Large intestine (tissue), 3 donors: Measurements from ENCODE around the gene EML4. TPM values are rescaled to one million over a fixed set of nuclear protein-coding genes. Genes with fewer than 3 reads are reported as not detected.

Source experiments
- DNase-seq, 2 donors: peaks; one replicate each; pipeline versions ENCODE4 v3.0.0 to v3.0.0-alpha.2; 2013
- H3K27ac ChIP-seq: one replicate; pipeline ENCODE4 v1.5.1; 2013; ENCODE audit warnings: low read length
- H3K27me3 ChIP-seq: 2 replicates; pipeline ENCODE4 v1.6.1; 2013; ENCODE audit warnings: low read length; ENCODE audit not compliant: control insufficient read depth, insufficient read depth
- H3K36me3 ChIP-seq: 2 replicates; pipeline ENCODE4 v1.6.1; 2013; ENCODE audit warnings: low read length; ENCODE audit not compliant: control insufficient read depth, insufficient read depth
- H3K4me1 ChIP-seq: one replicate; pipeline ENCODE4 v1.6.1; 2013; ENCODE audit warnings: low read length; ENCODE audit not compliant: control insufficient read depth, insufficient read depth
- H3K4me3 ChIP-seq: one replicate; pipeline ENCODE4 v1.5.1; 2013; ENCODE audit warnings: low read length
- H3K9me3 ChIP-seq: one replicate; pipeline ENCODE4 v1.6.1; 2013; ENCODE audit warnings: mild to moderate bottlenecking, low read depth, low read length, moderate library complexity; ENCODE audit not compliant: control insufficient read depth
- WGBS: methylation state at CpG from one replicate; pipeline ENCODE4 v1.1.5; 2013; ENCODE audit warnings: low lambda C conversion rate; ENCODE audit not compliant: insufficient coverage; 5-methylcytosine and 5-hydroxymethylcytosine counted together
- polyA plus RNA-seq: library from polyadenylated mRNA; unstranded; fragments of 120-200 nt; gene quantifications from one replicate; pipeline ENCODE4 v1.2.1, GENCODE V29; 2013

EML4 gene
- polyA plus RNA-seq, 1 donor, result 129 TPM

GRCh38 chr2:42195559-42195958, 26.4 kb downstream of the EML4 start:
- peak overlapping the region; percentile 77 for H3K27ac ChIP-seq
- no peak overlapping the region for H3K4me3 ChIP-seq
- peak; percentile 64 to 89 for DNase-seq
- H3K4me1 ChIP-seq, result peaks cover 60% of the 10 kb centered on the region
- no peaks in the 10 kb centered on the region for H3K9me3 ChIP-seq
- H3K36me3 ChIP-seq, result no peaks in the 10 kb centered on the region
- H3K27me3 ChIP-seq, result no peaks in the 10 kb centered on the region

GRCh38 chr2:42196070-42196402, 26.9 kb downstream of the EML4 start:
- WGBS, result 43% methylated on average over 1 of the region's 2 CpGs
- Histone ChIP-seq H3K36me3 (no peaks in the 10 kb centered on the region), H3K9me3 (no peaks in the 10 kb centered on the region), H3K27me3 (no peaks in the 10 kb centered on the region), H3K27ac (peak overlapping the region; percentile 77), H3K4me1 (peaks cover 56% of the 10 kb centered on the region), H3K4me3 (no peak overlapping the region)
- DNase-seq, result no peak

DNA sequence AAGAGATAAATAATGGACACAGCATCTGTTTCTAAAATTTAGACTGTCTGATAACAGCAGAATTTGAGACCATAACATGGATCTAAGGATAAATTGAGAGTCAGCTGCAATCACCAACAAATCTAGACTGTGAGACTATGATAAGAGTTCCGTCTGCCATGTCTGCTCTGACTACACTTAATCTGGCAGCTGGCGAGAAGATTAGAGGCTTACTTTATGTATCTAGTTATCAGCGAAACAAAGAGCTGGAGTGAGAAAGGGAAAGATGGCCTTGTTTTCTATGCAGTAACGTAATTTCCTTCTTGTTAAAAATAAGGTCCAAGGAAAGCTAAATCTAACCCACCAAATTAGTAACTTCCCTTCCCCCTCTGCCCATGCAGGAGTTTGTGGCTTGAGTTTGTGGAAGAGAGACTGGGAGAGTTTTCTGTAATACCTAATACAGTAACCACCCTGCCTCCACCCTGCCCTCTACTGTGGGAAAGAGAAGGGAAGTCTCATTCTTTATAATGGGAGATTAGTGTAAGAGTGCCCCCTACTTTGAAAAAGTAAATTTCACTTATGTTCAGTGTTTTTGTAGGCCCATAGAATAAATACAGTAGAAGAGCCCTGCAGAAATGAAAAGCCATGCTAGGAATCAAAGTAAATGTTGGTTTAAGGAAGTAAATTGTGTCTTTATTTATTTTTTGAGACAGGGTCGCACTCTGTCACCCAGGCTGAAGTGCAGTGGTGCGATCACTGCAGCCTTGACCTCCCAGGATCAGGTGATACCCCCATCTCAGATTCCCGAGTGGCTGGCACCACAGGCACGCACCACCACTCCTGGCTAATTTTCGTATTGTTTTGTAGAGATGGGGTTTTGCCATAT, 27.5 kb downstream of the EML4 start:
- Histone ChIP-seq H3K27me3 (no peaks in the 10 kb centered on the region), H3K9me3 (no peaks in the 10 kb centered on the region), H3K4me1 (peaks cover 53% of the 10 kb centered on the region), H3K27ac (peak overlapping the region; percentile 77), H3K4me3 (no peak overlapping the region), H3K36me3 (no peaks in the 10 kb centered on the region)
- WGBS, result 33% methylated on average over 2 of the region's 9 CpGs
- peak; percentile 32 to 81 for DNase-seq

GRCh38 chr2:42197792-42198191, 28.6 kb downstream of the EML4 start:
- Histone ChIP-seq H3K27me3 (no peaks in the 10 kb centered on the region), H3K4me3 (no peak overlapping the region), H3K4me1 (peaks cover 42% of the 10 kb centered on the region), H3K27ac (no peak overlapping the region), H3K36me3 (no peaks in the 10 kb centered on the region), H3K9me3 (no peaks in the 10 kb centered on the region)
- WGBS, result no CpG with 5 or more reads among the region's 1 CpG
- DNase-seq, result no peak

DNA sequence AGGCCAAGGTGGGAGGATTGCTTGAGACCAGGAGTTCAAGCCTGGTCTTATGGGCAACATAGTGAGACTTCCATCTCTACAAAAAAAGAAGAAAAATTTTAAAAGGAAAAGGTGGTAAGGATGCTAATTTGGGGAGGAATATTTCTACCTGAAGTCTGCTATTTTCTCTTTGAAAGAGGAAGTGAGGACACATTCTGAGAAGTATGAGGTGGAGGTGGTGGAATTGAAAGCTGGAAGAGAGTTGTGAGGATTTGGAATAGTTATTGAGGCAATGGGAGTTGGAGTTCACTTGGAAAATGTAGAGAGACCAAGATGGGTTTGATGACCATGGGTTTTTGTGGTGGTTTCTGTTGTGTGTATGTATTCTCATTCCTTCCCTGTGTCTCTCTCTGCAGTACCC, 29.3 kb downstream of the EML4 start:
- DNase-seq, result no peak
- no peaks in the 10 kb centered on the region for H3K27me3 ChIP-seq
- no peaks in the 10 kb centered on the region for H3K36me3 ChIP-seq
- H3K9me3 ChIP-seq, result no peaks in the 10 kb centered on the region
- H3K4me1 ChIP-seq, result peaks cover 39% of the 10 kb centered on the region
- no peak overlapping the region for H3K27ac ChIP-seq
- no peak overlapping the region for H3K4me3 ChIP-seq

- WGBS, result 67% methylated on average over 1 of the region's 2 CpGs
- no peak for DNase-seq
- H3K4me1 ChIP-seq, result peaks cover 34% of the 10 kb centered on the region
Measured at GRCh38 chr2:42199002-42199401, 29.8 kb downstream of the EML4 start.

GRCh38 chr2:42199626-42200025, 30.5 kb downstream of the EML4 start:
- DNase-seq, result no peak
- Histone ChIP-seq H3K4me1 (peaks cover 29% of the 10 kb centered on the region), H3K36me3 (no peaks in the 10 kb centered on the region), H3K4me3 (no peak overlapping the region), H3K27me3 (no peaks in the 10 kb centered on the region), H3K27ac (no peak overlapping the region), H3K9me3 (no peaks in the 10 kb centered on the region)
- WGBS, result 100% methylated on average over 4 of the region's 5 CpGs

More at GRCh38 chr2:42199002-42199401, 29.8 kb downstream of the EML4 start:
- H3K27ac ChIP-seq, result no peak overlapping the region
- H3K4me3 ChIP-seq, result no peak overlapping the region
- no peaks in the 10 kb centered on the region for H3K9me3 ChIP-seq
- no peaks in the 10 kb centered on the region for H3K27me3 ChIP-seq
- H3K36me3 ChIP-seq, result no peaks in the 10 kb centered on the region

DNA sequence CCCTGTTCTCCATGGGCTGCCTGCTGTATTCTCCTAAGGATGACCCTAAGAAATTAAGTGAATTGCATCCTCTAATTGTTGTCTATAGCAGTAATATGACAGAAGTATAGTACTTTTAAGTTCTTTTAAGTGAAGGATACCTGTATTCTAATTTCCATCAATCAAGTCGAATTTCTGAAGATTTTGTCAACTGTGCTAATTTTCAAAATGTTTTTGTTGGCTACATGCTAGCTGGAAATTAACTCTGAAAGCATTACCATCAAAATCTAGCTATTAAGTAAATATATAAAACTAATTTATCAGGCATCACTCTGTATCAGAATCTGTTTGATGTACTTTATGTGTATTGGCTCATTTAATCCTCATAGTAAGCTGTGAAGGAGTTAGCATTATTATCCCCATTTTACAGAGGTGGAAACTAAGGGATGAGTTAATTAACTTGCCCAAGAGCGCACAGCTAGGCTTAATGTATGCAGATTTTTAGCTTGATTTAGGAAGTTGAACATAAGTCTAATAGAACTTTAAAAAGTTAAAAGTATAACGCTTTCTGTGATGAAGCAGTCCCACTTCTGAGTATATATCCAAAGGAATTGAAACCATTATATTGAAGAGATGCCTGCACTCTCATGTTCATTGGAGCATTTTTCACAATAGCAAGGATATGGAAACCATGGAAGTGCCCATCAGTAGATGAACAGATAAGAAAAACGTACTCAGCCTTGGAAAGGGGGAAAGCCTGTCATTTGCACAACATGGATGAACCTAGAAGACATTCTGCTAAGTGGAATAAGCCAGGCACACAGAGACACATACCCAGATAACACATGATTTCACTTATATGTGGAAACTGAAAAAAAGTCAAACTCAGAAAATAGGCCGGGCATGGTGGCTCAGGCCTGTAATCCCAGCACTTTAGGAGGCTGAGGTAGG, 32.0 kb downstream of the EML4 start:
- no peak for DNase-seq
- Histone ChIP-seq H3K9me3 (no peaks in the 10 kb centered on the region), H3K27me3 (no peaks in the 10 kb centered on the region), H3K36me3 (no peaks in the 10 kb centered on the region), H3K4me3 (no peak overlapping the region), H3K27ac (no peak overlapping the region), H3K4me1 (peaks cover 17% of the 10 kb centered on the region)
- no CpG with 5 or more reads among the region's 5 CpGs for WGBS

DNA sequence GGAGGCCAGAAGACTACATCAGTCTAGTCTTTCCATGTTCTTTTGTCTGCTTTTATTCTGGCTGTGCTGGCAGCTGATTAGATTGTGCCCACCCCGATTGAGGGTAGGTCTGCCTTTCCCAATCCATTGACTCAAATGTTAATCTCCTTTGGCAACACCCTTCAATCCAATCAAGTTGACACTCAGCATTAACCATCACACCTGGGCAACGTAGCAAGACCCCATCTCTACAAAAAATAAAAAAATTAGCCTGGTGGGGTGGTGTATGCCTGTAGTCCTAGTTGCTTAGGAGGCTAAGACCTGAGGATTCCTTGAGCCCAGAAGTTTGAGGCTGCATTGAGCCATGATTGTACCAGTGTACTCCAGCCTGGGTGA, 33.5 kb downstream of the EML4 start:
- peaks cover 5% of the 10 kb centered on the region for H3K4me1 ChIP-seq
- H3K9me3 ChIP-seq, result no peaks in the 10 kb centered on the region
- no peak overlapping the region for H3K27ac ChIP-seq
- no peaks in the 10 kb centered on the region for H3K27me3 ChIP-seq
- no CpG with 5 or more reads among the region's 2 CpGs for WGBS
- no peak for DNase-seq
- no peak overlapping the region for H3K4me3 ChIP-seq
- H3K36me3 ChIP-seq, result no peaks in the 10 kb centered on the region

- Histone ChIP-seq H3K9me3 (no peaks in the 10 kb centered on the region), H3K27ac (no peak overlapping the region), H3K4me3 (no peak overlapping the region), H3K36me3 (no peaks in the 10 kb centered on the region), H3K27me3 (no peaks in the 10 kb centered on the region), H3K4me1 (no peaks in the 10 kb centered on the region)
- WGBS, result no CpG with 5 or more reads among the region's 4 CpGs
- no peak for DNase-seq
Measured at GRCh38 chr2:42203792-42204191, 34.6 kb downstream of the EML4 start.
